WTC11 (cell line): ENCODE measurements around the gene PALMD.

ENCODE experiments used
- CREB1 ChIP-seq: sonication (generic); formaldehyde crosslinking; IDR thresholded peaks from 2 replicates; pipeline ENCODE4 v1.8.0; 2023; ENCODE audit warnings: mild to moderate bottlenecking, missing genetic modification reagents
- CREM ChIP-seq: sonication (generic); formaldehyde crosslinking; IDR thresholded peaks from 2 replicates; pipeline ENCODE4 v1.8.1; 2022; ENCODE audit warnings: mild to moderate bottlenecking, missing genetic modification reagents, moderate library complexity
- KAT7 ChIP-seq: sonication (generic); formaldehyde crosslinking; IDR thresholded peaks from 2 replicates; pipeline ENCODE4 v1.8.1; 2023; ENCODE audit warnings: missing genetic modification reagents, mild to moderate bottlenecking, borderline replicate concordance
- NR1H2 ChIP-seq: sonication (generic); formaldehyde crosslinking; IDR thresholded peaks from 2 replicates; pipeline ENCODE4 v1.9.0; 2021; ENCODE audit warnings: mild to moderate bottlenecking, moderate library complexity, missing genetic modification reagents
- NR2C2 ChIP-seq: sonication (generic); formaldehyde crosslinking; IDR thresholded peaks from 2 replicates; pipeline ENCODE4 v1.8.0; 2022; ENCODE audit warnings: mild to moderate bottlenecking, missing genetic modification reagents
- OVOL2 ChIP-seq: fragments of 250-450 bp; sonication (Bioruptor Pico); IDR thresholded peaks from 2 replicates; pipeline ENCODE4 v1.9.0; 2021; ENCODE audit warnings: mild to moderate bottlenecking, borderline replicate concordance
- TF ChIP-seq, protein P1 (sequence below): fragments of 200-600 bp; IDR thresholded peaks from 2 replicates; pipeline ENCODE4 v1.8.0; 2022; ENCODE audit warnings: antibody characterized with exemption
- TF ChIP-seq, protein P2 (sequence below): sonication (generic); formaldehyde crosslinking; IDR thresholded peaks from 2 replicates; pipeline ENCODE4 v1.8.0; 2022; ENCODE audit warnings: mild to moderate bottlenecking, missing genetic modification reagents
- TF ChIP-seq, protein P3 (sequence below): sonication (generic); formaldehyde crosslinking; IDR thresholded peaks from 2 replicates; pipeline ENCODE4 v1.8.0; 2022; ENCODE audit warnings: missing genetic modification reagents

DNA sequence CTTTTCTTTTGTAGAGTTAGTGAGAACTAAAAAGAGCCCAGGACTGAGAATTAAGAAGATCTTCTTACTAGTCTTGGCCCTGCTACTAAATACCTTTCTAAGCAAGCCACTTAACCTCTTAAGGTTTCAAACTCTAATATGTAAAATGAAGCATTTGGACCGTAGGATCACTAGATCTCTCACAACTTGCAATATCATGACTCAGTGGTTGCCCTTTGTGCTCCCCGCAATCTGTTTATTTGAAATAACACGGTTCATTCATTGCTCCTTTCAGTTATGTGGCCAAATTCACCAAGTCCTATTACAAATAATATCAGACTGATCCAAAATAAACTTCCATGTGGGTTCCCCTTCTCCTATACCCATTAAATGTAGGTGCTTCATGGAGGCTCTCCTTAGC is 10.8 kb downstream of the PALMD start:
- TF ChIP-seq, protein P1, sequence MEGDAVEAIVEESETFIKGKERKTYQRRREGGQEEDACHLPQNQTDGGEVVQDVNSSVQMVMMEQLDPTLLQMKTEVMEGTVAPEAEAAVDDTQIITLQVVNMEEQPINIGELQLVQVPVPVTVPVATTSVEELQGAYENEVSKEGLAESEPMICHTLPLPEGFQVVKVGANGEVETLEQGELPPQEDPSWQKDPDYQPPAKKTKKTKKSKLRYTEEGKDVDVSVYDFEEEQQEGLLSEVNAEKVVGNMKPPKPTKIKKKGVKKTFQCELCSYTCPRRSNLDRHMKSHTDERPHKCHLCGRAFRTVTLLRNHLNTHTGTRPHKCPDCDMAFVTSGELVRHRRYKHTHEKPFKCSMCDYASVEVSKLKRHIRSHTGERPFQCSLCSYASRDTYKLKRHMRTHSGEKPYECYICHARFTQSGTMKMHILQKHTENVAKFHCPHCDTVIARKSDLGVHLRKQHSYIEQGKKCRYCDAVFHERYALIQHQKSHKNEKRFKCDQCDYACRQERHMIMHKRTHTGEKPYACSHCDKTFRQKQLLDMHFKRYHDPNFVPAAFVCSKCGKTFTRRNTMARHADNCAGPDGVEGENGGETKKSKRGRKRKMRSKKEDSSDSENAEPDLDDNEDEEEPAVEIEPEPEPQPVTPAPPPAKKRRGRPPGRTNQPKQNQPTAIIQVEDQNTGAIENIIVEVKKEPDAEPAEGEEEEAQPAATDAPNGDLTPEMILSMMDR: no peak
- TF ChIP-seq NR1H2 (CRISPR knock-in tag): no peak
- TF ChIP-seq, protein P2, sequence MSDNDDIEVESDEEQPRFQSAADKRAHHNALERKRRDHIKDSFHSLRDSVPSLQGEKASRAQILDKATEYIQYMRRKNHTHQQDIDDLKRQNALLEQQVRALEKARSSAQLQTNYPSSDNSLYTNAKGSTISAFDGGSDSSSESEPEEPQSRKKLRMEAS (CRISPR knock-in tag): no peak
- no peak for TF ChIP-seq OVOL2 (CRISPR knock-in tag)
- TF ChIP-seq NR2C2 (CRISPR knock-in tag): no peak
- no peak for TF ChIP-seq KAT7 (CRISPR knock-in tag)
- no peak for TF ChIP-seq CREM (CRISPR knock-in tag)
- TF ChIP-seq, protein P3, sequence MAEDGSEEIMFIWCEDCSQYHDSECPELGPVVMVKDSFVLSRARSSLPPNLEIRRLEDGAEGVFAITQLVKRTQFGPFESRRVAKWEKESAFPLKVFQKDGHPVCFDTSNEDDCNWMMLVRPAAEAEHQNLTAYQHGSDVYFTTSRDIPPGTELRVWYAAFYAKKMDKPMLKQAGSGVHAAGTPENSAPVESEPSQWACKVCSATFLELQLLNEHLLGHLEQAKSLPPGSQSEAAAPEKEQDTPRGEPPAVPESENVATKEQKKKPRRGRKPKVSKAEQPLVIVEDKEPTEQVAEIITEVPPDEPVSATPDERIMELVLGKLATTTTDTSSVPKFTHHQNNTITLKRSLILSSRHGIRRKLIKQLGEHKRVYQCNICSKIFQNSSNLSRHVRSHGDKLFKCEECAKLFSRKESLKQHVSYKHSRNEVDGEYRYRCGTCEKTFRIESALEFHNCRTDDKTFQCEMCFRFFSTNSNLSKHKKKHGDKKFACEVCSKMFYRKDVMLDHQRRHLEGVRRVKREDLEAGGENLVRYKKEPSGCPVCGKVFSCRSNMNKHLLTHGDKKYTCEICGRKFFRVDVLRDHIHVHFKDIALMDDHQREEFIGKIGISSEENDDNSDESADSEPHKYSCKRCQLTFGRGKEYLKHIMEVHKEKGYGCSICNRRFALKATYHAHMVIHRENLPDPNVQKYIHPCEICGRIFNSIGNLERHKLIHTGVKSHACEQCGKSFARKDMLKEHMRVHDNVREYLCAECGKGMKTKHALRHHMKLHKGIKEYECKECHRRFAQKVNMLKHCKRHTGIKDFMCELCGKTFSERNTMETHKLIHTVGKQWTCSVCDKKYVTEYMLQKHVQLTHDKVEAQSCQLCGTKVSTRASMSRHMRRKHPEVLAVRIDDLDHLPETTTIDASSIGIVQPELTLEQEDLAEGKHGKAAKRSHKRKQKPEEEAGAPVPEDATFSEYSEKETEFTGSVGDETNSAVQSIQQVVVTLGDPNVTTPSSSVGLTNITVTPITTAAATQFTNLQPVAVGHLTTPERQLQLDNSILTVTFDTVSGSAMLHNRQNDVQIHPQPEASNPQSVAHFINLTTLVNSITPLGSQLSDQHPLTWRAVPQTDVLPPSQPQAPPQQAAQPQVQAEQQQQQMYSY: no peak
- no peak for TF ChIP-seq CREB1
